Stomach (tissue), 9 donors: ENCODE results near the gene SRL. TPM values are rescaled to one million over a fixed set of nuclear protein-coding genes. Genes with fewer than 3 reads are reported as not detected.

Experiments
- DNase-seq, 2 donors: peaks; one replicate each; pipeline versions ENCODE4 v3.0.0 to v3.0.0-alpha.2; 2013 to 2019
- H3K27ac ChIP-seq, 5 donors: fragments of 200-600 bp in 4 of 5; sonication (generic) in 4 of 5; one replicate each; pipeline ENCODE4 v1.5.1; 2013 to 2019; ENCODE audit warnings: mild to moderate bottlenecking in 1 of 5, moderate library complexity in 1 of 5
- H3K27me3 ChIP-seq, 3 donors: fragments of 200-600 bp; sonication (generic); one replicate each; pipeline ENCODE4 v1.5.1; 2017 to 2019; ENCODE audit warnings: mixed run types in 1 of 3
- H3K36me3 ChIP-seq, 4 donors: fragments of 200-600 bp; sonication (generic); 1 replicate in 3 of 4; 2 replicates in 1 of 4; pipeline ENCODE4 v1.5.1; 2016 to 2019
- H3K4me1 ChIP-seq, 4 donors: fragments of 200-600 bp; sonication (generic); one replicate each; pipeline ENCODE4 v1.5.1; 2016 to 2019
- H3K4me3 ChIP-seq, 4 donors: fragments of 200-600 bp; sonication (generic) in 3 of 4; one replicate each; pipeline ENCODE4 v1.5.1; 2016 to 2019; ENCODE audit warnings: mild to moderate bottlenecking in 1 of 4
- H3K9me3 ChIP-seq, 4 donors: fragments of 200-600 bp; sonication (generic); one replicate each; pipeline ENCODE4 v1.5.1; 2016 to 2019
- CTCF ChIP-seq, 7 experiments: fragments of 450-650 bp in 4 of 7; fragments of 200-600 bp in 3 of 7; sonication (generic) in 3 of 7; IDR thresholded peaks; one replicate each; pipeline ENCODE4 v1.5.1; 2016 to 2019; ENCODE audit warnings: antibody characterized with exemption in 7 of 7, control low read depth in 2 of 7, mild to moderate bottlenecking in 1 of 7
- EP300 ChIP-seq: sonication (generic); formaldehyde crosslinking; IDR thresholded peaks from one replicate; pipeline ENCODE4 v1.6.1; 2017; ENCODE audit warnings: antibody characterized with exemption
- POLR2A ChIP-seq, 4 donors: fragments of 450-650 bp; IDR thresholded peaks; one replicate each; pipeline ENCODE4 v1.6.1; 2016; ENCODE audit warnings: antibody characterized with exemption in 4 of 4, control low read depth in 2 of 4, mild to moderate bottlenecking in 1 of 4, moderate library complexity in 1 of 4
- POLR2AphosphoS5 ChIP-seq, 3 donors: sonication (generic); formaldehyde crosslinking; IDR thresholded peaks; one replicate each; pipeline ENCODE4 v1.6.1; 2016; ENCODE audit warnings: antibody characterized with exemption in 3 of 3
- WGBS, 5 donors: extraction: QIAGEN DNeasy Blood & Tissue Kit in 3 of 5; methylation state at CpG; one replicate each; pipeline versions ENCODE4 v1.1.5 to v1.1.7; 2013 to 2018; 5-methylcytosine and 5-hydroxymethylcytosine counted together
- intact Hi-C: fragments of 100-400 bp; cut with DNase I; formaldehyde crosslinking; loops from one replicate; pipeline ENCODE4 v1.15.1; 2023; ENCODE audit warnings: low total_unique reads
- polyA plus RNA-seq, 3 donors: library from polyadenylated mRNA; stranded (reverse); fragments of 200-250 nt; gene quantifications; one replicate each; pipeline ENCODE4 v1.2.3, GENCODE V29; 2013
- total RNA-seq, 5 donors: library from RNA; depleted of rRNA; stranded (reverse); fragments of >200 nt; gene quantifications; one replicate each; pipeline versions ENCODE4 v1.1.0 to v1.2.3, GENCODE V29; 2014 to 2016
- donor health status: healthy with polysubstance abuse.
- donor health status: Bipolar disorder and iron deficiency.
- donor health status: healthy.

SRL gene
- total and polyA plus RNA-seq, 8 donors = 0.31 to 1.5 (median 0.65) TPM; not detected in 4

GRCh38 chr16:4208341-4208751 lies 33.5 kb downstream of the SRL start:
- Histone ChIP-seq H3K4me3 (no peak overlapping the region), H3K9me3 (no peaks in the 10 kb centered on the region), H3K36me3 (no peaks in the 10 kb centered on the region), H3K27ac (no peak overlapping the region), H3K4me1 (peaks cover 0 to 16% (median 0%) of the 10 kb centered on the region in 4 donors), H3K27me3 (peaks cover 0 to 4% (median 0%) of the 10 kb centered on the region in 3 donors)
- TF ChIP-seq EP300 = no peak
- TF ChIP-seq CTCF (IDR thresholded peaks at IDR 0.05) = no peak
- no peak for TF ChIP-seq POLR2AphosphoS5 (IDR thresholded peaks at IDR 0.05)
- TF ChIP-seq POLR2A (IDR thresholded peaks at IDR 0.05) = no peak
- WGBS, 5 donors = 74 to 84% (median 79%) methylated on average over 13 to 14 of the region's 14 CpGs
- intact Hi-C loops = no loop called here
- DNase-seq = no peak

- intact Hi-C loops = no loop called here
- H3K36me3 ChIP-seq = no peaks in the 10 kb centered on the region
- no peak overlapping the region for H3K4me3 ChIP-seq
- no peaks in the 10 kb centered on the region for H3K9me3 ChIP-seq
- H3K4me1 ChIP-seq = peaks cover 0 to 11% (median 0%) of the 10 kb centered on the region in 4 donors
- no peak for TF ChIP-seq POLR2A (IDR thresholded peaks at IDR 0.05)
- no peak for TF ChIP-seq POLR2AphosphoS5 (IDR thresholded peaks at IDR 0.05)
- TF ChIP-seq CTCF (IDR thresholded peaks at IDR 0.05) = no peak
- H3K27me3 ChIP-seq = peaks cover 0 to 4% (median 0%) of the 10 kb centered on the region in 3 donors
- 86 to 94% (median 90%) methylated on average over 22 to 23 of the region's 23 CpGs for WGBS, 5 donors
- DNase-seq = no peak
- no peak overlapping the region for H3K27ac ChIP-seq
Observed at GRCh38 chr16:4207683-4208340, 34.1 kb downstream of the SRL start.

- Histone ChIP-seq H3K36me3 (no peaks in the 10 kb centered on the region), H3K27me3 (peaks cover 0 to 4% (median 0%) of the 10 kb centered on the region in 3 donors), H3K4me1 (peaks cover 0 to 7% (median 0%) of the 10 kb centered on the region in 4 donors), H3K27ac (no peak overlapping the region), H3K4me3 (no peak overlapping the region), H3K9me3 (no peaks in the 10 kb centered on the region)
- intact Hi-C loops = no loop called here
- DNase-seq = no peak
- no peak for TF ChIP-seq CTCF (IDR thresholded peaks at IDR 0.05)
- no peak for TF ChIP-seq POLR2AphosphoS5 (IDR thresholded peaks at IDR 0.05)
- no peak for TF ChIP-seq POLR2A (IDR thresholded peaks at IDR 0.05)
- 67 to 78% (median 70%) methylated on average over 14 of the region's 14 CpGs for WGBS, 5 donors
Observed at GRCh38 chr16:4207229-4207628, 34.7 kb downstream of the SRL start.

- WGBS, 5 donors = 60 to 77% (median 72%) methylated on average over 10 of the region's 10 CpGs
- Histone ChIP-seq H3K36me3 (no peaks in the 10 kb centered on the region), H3K4me3 (no peak overlapping the region), H3K27ac (no peak overlapping the region), H3K27me3 (peaks cover 0 to 4% (median 0%) of the 10 kb centered on the region in 3 donors), H3K4me1 (peaks cover 0 to 5% (median 0%) of the 10 kb centered on the region in 4 donors), H3K9me3 (no peaks in the 10 kb centered on the region)
- TF ChIP-seq POLR2AphosphoS5 (IDR thresholded peaks at IDR 0.05) = no peak
- TF ChIP-seq EP300 = no peak
- no peak for TF ChIP-seq CTCF (IDR thresholded peaks at IDR 0.05)
- no peak for TF ChIP-seq POLR2A (IDR thresholded peaks at IDR 0.05)
- no peak for DNase-seq
- intact Hi-C loops = no loop called here
Observed at GRCh38 chr16:4206680-4207079, 35.2 kb downstream of the SRL start.
